ENCODE measurements around the gene OSGEPL1.

DNA sequence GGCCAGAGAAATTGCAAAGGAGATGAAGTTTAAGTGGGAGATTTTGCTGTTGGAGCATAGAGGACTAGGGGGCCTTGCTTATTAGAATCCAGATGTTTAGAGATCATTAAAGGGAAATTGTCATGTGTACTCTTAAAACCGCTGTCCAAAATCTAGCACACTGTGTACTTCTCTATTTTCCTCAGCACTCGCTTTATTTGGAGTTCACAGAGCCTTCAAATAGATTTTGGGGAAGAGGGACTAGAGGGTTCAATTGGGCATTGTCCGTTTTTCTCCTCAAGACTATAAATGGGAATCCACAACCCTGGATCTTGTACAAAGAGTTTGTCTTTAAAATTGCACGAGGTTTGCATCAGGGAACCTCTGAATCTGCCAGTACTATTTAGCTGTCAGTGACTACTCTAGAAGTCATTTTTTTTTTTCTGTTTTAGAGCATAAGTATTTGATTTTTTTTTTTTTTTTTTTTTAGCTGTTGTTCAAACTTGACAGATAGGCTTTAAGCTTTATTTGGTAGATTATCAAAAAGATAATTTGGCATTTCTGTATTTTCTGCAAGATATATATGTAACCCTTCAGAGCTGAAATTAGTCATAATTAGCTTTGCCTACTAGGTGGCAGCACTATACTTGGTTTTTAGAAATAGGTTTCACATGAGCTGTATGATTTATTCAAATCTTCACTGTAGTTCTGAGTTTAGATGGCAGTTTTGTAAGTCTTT is 35.9 kb upstream of the OSGEPL1 start:
- TF ChIP-seq, protein P1, sequence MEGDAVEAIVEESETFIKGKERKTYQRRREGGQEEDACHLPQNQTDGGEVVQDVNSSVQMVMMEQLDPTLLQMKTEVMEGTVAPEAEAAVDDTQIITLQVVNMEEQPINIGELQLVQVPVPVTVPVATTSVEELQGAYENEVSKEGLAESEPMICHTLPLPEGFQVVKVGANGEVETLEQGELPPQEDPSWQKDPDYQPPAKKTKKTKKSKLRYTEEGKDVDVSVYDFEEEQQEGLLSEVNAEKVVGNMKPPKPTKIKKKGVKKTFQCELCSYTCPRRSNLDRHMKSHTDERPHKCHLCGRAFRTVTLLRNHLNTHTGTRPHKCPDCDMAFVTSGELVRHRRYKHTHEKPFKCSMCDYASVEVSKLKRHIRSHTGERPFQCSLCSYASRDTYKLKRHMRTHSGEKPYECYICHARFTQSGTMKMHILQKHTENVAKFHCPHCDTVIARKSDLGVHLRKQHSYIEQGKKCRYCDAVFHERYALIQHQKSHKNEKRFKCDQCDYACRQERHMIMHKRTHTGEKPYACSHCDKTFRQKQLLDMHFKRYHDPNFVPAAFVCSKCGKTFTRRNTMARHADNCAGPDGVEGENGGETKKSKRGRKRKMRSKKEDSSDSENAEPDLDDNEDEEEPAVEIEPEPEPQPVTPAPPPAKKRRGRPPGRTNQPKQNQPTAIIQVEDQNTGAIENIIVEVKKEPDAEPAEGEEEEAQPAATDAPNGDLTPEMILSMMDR (IDR thresholded peaks at IDR 0.05) = peak; percentile 66; the same call in 1 of the 2 replicates
- no peak for TF ChIP-seq POLR2AphosphoS5 (IDR thresholded peaks at IDR 0.05; ENCODE audit: low read depth, low read length)
- TF ChIP-seq, protein P2, sequence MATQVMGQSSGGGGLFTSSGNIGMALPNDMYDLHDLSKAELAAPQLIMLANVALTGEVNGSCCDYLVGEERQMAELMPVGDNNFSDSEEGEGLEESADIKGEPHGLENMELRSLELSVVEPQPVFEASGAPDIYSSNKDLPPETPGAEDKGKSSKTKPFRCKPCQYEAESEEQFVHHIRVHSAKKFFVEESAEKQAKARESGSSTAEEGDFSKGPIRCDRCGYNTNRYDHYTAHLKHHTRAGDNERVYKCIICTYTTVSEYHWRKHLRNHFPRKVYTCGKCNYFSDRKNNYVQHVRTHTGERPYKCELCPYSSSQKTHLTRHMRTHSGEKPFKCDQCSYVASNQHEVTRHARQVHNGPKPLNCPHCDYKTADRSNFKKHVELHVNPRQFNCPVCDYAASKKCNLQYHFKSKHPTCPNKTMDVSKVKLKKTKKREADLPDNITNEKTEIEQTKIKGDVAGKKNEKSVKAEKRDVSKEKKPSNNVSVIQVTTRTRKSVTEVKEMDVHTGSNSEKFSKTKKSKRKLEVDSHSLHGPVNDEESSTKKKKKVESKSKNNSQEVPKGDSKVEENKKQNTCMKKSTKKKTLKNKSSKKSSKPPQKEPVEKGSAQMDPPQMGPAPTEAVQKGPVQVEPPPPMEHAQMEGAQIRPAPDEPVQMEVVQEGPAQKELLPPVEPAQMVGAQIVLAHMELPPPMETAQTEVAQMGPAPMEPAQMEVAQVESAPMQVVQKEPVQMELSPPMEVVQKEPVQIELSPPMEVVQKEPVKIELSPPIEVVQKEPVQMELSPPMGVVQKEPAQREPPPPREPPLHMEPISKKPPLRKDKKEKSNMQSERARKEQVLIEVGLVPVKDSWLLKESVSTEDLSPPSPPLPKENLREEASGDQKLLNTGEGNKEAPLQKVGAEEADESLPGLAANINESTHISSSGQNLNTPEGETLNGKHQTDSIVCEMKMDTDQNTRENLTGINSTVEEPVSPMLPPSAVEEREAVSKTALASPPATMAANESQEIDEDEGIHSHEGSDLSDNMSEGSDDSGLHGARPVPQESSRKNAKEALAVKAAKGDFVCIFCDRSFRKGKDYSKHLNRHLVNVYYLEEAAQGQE (IDR thresholded peaks at IDR 0.05; ENCODE audit: insufficient read depth in 1 of 2, low read depth in 2 of 2, low read length in 1 of 2) = no peak
- TF ChIP-seq TCF7L2 (IDR thresholded peaks at IDR 0.05; ENCODE audit: low read depth, low read length) = no peak
- no peak for TF ChIP-seq SIN3A (IDR thresholded peaks at IDR 0.05; ENCODE audit: borderline replicate concordance, insufficient read depth, low read depth, low read length)
